Stimulated activated CD4-positive, alpha-beta T cell treated with anti-CD3 and anti-CD28 coated beads, TNF-alpha, amount 100 ng/mL, for 24 hours (primary cell): ENCODE data around the gene FGFRL1.
A peak's percentile ranks its signal among the peaks of the same experiment; 100 is the strongest.
"Not testable (repeated sequence)": the region's sequence is repeated elsewhere in the genome, so short reads cannot be mapped to it uniquely, and the experiment has no call there.

Experiments
- DNase-seq, 3 experiments: peaks; one replicate each; pipeline ENCODE4 v3.0.0-alpha.2; 2020; ENCODE audit warnings: low read depth in 3 of 3

FGFRL1 gene

DNA sequence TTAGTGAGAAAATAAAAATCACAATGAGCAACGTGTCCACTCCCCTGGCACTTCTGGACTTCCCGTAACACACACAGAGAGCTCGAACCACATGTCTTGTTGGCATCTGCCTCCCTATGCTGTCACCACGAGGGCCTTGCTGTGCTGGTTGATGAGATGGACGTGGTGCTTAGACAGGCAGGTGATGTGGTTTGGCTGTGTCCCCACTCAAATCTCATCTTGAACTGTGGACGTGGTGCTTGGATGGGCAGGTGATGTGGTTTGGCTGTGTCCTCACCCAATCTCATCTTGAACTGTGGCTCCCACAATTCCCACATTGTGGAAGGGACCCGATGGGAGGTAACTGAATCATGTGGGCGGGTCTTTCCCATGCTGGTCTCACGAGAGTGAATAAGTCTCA is 40.0 kb downstream of the FGFRL1 start:
- DNase-seq: no peak

DNA sequence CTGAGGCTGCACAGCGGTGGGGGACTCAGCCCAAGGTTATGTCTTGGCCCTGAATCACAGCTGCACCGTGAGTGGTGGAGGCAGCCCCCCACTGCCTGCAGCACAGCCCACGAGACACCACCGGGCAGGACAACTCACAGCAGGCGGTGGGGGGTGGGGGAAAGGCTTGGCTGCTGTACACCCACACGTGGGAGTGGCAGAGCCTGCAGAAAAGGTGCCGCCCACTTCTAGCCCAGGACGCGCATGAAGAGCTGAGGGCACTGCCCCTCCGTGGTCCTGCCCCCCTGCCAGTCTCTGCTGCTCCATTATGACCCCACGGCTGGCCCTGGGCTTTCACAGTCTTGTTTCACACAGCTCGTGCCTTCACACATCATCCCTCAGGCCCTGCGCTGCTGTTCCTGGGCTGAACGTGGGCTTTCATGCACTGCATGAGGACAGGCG is 40.8 kb downstream of the FGFRL1 start:
- DNase-seq: no peak

DNA sequence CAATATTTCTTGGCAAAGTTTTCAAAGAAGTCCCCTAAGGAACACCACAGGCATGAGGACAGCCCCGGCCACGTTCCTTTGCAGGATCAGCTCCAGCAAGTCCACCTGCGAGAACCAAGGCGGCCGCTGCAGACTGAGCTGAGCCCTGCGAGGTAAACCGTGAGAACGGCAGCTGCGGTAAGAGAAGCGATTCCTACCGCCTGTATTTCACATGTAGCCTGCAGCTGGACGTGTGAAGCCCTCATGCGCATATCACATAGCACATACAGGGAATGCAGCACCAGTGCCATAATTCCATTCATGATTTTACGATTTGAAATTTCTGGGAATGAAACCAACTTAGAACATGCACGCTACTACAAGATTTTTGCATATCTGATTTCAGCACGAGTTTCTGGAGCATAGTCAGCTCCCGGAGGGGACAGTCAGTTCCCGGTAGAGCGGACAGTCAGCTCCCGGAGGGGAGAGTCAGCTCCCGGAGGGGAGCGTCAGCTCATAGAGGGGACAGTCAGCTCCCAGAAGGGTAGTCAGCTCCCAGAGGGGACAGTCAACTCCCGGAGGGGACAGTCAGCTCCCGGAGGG is 41.7 kb downstream of the FGFRL1 start:
- DNase-seq: no peak

DNA sequence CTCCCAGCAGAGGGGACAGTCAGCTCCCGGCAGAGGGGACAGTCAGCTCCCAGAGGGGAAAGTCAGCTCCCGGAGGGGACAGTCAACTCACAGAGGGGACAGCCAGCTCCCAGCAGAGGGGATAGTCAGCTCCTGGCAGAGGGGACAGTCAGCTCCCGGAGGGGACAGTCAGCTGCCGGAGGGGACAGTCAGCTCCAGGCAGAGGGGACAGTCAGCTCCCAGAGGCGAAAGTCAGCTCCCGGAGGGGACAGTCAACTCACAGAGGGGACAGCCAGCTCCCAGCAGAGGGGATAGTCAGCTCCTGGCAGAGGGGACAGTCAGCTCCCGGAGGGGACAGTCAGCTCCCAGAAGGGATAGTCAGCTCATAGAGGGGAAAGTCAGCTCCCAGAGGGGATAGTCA is 42.5 kb downstream of the FGFRL1 start:
- not testable (repeated sequence) for DNase-seq

DNA sequence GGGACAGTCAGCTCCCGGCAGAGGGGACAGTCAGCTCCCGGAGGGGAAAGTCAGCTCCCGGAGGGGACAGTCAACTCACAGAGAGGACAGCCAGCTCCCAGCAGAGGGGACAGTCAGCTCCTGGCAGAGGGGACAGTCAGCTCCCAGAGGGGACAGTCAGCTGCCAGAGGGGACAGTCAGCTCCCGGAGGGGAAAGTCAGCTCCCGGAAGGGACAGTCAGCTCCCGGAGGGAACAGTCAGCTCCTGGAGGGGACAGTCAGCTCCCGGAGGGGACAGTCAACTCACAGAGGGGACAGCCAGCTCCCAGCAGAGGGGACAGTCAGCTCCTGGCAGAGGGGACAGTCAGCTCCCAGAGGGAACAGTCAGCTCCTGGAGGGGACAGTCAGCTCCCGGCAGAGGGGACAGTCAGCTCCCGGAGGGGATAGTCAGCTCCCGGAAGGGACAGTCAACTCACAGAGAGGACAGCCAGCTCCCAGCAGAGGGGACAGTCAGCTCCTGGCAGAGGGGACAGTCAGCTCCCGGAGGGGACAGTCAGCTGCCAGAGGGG is 43.3 kb downstream of the FGFRL1 start:
- not testable (repeated sequence) for DNase-seq

DNA sequence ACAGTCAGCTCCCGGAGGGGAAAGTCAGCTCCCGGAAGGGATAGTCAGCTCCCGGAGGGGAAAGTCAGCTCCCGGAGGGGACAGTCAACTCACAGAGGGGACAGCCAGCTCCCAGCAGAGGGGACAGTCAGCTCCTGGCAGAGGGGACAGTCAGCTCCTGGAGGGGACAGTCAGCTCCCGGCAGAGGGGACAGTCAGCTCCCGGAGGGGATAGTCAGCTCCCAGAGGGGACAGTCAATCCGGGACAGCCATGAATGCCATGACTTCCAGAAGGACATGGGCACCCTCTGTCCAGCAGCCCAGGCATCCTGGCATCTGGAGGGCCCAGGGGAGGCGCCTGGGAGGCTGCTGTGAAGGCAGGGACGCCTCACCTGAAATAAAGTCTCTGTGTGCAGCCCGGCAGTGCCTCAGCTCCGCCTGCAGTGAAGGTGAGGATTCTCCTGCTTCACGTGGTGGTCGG is 43.8 kb downstream of the FGFRL1 start:
- not testable (repeated sequence) for DNase-seq

DNA sequence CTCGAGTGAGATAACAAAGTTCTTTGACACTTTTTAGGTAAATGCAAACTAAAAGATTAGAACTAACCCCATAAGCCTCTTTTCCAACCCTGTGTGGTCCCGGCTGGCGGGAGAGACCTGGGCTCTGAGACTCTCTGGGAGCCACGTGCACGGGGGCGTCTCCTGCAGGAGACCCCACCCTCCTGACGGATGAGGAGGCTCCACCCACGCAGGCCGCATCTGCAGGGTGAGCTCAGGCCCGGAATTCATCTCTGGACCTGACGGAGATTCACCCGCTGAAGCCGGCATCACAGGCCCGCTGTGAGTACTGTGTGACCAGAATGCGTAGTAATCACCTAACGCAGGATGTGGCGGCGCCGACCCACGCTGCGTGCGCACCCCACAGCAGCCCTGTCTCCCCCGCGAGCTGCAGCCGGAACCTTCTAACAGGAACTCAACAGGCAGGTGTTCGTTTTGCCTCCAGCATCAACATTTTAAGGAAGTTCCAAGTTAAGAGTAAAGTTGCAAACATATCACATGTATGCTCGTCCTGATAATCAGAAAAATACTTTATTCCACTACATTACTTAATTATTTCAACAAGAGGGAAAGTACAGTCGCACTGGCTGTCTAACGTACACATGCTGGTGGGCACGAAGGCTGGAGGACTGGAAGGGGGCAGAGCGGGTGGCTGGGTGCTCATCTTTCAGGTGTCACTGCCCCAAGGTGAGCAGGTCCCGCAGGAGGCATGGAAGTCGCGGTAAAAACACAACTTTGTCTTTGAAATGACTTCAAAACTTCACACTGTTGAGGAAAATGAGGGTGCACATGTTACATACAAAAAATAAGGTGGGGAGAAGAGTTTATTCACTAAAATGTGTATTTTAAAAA is 44.5 kb downstream of the FGFRL1 start:
- DNase-seq: peak; percentile 55 to 75 (median 56)

DNA sequence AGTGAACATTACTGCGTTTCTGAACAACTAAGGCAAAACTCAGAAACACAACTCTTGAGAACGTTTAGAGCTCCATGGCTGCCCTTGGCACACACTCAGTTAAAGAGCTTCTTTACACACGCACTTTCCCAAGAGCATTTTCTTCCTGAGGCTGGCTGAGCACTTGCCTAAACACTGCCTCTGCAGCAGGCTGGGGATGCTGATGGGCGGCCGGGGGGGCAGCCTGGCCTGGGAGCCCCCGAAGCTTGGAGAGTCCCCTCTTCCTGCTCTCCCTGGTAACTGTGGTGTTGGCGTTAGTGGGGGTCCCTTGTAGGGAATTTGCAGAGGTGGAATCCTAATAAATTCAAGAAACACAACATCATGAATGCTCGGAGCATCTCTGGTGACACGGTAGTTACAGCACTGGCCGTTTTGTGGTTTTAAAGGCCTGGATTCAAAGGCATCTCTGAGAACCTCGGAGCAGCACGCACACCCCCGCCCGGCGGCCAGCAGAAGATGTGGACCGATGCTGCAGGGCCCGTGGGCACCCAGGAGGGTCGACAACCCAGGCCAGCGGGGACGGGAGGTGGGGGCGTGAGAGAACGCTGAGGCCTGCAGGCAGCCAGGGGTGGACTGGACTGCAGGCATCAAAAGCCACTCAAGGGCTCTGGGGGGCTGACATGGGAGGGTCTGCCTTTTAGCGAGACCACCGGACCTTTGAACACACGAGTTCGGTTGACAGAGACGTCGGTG is 45.4 kb downstream of the FGFRL1 start:
- no peak for DNase-seq

DNA sequence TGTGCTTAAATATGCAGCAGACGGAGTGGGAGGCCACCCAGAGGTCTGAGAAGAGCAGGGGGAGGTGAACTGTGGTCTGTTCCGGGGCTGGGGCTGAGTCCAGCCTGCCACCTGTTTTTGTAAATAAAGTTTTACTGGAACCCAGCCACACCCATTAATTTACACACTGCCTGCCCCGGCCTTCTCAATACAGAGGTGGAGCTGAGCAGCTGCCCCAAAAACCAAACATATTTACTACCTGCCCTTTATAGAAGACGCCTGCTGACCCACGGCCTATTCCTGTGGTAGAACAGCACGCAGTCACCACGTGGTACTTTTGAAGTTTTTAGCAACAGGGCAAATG is 45.9 kb downstream of the FGFRL1 start:
- no peak for DNase-seq

DNA sequence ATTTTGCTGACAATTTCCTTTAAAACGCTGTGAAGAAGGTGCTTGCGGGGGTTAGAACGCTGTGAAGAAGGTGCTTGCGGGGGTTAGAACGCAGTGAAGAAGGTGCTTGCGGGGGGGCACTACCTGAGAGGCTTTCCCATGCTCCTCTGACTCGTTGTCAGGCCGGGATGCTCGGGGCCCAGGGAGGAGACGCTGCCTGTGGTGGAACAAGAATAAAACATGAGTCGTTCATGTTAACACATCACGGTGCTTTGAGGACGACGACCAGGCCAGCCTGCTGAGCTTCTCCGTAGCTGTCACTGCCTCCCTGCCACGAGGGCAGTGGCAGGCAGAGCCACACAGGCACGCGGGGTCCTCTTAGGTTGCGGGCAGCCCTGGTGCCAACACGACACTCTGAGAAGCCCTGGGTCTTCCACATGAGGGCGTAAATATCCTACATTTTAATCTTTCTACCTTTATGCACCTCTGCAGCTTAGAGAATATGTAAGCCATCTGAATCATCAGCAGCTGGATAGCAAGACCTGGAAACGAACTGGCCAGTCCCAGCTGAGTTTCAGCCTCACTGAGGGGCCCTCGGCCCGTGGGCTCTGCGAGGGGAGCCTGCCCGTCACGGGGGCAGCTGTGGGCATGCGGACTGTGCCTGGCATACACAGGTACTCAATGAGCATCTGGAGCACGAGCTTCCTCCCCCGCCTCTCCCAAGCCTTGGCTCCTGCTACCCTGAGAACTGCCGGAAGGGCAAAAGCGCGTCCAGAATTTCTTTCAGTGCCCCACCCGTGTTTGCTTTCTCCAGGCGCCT is 47.0 kb downstream of the FGFRL1 start:
- no peak for DNase-seq

DNA sequence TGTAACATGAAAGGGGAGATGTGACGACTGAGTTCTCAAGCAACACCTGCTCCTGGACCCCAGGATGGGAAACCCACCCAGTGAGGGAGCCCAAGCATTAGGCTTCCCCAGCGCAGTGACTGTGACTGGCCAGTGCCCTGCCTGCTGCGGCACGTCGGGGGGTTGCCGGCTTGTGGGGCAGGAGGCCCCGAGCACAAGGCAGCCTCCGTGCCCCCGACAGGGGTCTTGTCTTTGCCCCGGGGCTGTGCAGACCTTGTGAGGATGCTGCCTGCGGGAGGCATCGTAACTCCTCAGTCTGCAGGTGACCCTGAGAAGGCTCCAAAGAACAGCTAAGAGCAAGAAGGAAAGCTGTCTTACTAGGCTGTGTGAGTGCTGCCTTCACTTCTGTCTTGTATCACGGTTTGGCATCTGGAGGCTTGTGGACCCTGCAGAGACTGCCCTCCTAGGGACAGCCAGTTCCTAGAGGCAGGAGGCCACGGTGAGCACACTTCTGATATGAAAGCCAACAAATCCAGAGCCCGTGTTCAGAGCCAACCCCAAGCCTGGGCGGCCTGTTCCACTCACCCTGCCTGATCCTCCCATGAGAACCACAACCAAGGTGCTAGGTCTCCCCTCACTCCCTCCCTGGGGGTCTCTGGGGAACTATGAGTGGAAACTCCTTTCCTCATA is 47.7 kb downstream of the FGFRL1 start:
- no peak for DNase-seq

DNA sequence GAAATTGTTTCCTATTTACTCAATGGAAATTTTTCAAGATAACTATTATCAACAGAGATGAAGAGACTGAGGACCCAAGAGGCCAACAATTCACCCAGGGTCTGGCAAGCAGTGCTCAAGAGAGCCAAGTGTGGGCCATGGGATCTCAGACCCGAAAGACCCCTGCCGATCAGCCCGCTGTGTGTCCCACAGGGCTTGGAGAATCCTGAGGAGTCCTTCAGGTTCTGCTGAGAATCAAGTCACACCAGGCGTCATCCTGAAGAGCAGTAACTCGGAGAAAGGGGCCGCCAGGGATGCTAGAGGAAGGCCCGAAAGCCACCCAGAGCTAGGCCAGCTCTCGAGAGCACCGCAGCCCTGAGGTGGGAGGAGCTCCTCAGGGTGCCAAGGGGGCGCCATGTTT is 48.7 kb downstream of the FGFRL1 start:
- DNase-seq: no peak

DNA sequence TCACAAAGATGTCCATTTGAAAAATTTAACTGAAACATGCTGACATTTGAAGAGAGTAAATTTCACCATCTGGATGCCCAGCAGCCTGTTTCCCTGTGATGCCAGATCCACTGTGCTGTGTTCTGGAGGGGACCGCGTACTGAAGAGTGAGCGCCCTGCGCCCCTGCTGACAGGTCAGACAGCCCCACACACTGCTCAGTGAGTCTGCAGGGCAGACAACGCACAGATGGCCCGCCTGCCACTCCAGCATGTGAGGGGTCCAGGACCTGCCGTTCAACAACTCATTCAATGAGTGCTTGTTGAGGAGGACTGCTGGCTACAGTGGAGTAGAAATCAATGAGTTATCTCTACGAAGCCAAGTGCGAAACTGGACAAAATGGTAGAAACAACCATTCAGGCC is 49.2 kb downstream of the FGFRL1 start:
- no peak for DNase-seq

DNA sequence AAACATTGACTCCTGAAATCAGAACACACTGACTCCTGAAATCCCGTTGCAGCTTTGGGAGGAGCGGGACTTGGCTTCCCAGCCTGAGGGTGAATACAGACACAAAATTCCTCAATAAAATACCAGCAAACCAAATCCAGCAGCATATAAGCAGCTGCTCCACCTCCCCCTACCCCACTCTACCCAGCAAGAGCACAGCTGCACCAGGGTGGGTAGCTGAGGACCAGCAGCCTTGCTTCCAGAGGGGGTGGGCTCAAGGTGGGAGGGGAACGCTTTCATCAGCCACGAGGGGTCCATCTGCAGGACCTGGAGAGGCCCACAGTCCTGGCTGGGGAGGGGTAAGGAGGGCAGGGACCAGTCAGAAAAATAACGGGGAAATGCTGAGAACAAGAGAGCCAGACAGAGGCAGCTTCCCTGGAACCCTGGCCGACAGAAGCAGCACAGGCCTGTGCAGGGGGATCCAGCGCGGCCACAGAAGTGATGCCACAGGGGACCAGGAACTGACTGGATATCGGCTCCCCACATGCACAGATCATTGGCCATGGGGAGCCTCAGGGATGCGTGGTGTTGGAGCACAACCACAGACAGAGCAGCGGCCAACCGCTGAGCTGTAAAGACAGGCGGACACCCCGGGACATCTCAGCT is 49.8 kb downstream of the FGFRL1 start:
- DNase-seq: no peak

DNA sequence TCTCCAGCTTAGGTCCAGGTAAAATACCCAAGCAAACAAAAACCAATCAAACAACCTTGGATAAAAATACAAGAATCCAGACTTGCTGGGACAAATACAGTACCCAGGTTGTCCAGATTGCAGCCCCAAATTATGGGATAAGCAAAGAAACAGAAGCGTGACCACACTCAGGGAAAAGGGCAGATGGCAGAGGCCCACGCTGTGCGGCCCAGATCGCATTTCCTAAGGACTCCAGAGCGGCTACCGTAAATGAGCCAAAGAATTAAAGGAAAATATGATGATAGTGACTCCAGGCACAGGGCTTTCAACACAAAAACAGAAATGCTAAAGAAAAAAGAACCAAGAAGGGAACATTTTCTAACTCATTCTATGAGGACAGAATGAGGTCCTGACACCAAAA is 50.3 kb downstream of the FGFRL1 start:
- DNase-seq: no peak

DNA sequence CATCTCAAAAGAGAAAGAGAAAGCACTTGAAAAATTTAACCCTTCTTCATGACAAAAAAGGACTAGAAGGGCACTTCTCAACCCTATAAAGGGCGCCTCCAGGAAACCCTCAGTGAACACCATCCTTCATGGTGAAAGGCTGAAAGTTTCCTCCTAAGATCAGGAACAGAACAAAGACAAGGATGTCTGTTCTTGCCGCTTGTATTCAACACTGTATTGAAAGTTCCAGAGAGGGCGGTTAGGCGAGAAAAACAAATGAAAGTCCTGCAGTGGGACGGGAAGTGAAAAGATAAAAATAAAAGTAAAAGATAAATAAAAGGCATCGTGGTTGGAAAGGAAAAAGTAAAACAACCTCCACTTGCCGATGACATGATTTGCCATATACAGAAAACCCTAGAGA is 51.0 kb downstream of the FGFRL1 start:
- DNase-seq: no peak

DNA sequence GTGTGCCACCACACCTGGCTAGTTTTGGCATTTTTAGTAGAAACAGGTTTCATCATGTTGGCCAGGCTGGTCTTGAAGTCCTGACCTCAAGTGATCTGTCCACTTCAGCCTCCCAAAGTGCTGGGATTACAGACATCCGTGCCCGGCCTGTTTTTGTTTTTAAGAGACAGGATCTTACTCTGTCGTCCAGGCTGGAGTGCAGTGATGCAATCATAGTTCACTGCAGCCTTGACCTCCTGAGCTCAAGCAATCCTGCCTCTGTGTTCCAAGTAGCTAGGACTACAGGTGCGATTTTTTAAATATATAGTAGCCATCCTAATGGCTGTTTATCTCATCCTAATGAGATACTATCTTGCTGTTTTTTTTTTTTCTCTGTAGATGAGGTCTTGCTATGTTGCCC is 54.3 kb downstream of the FGFRL1 start:
- DNase-seq: no peak

DNA sequence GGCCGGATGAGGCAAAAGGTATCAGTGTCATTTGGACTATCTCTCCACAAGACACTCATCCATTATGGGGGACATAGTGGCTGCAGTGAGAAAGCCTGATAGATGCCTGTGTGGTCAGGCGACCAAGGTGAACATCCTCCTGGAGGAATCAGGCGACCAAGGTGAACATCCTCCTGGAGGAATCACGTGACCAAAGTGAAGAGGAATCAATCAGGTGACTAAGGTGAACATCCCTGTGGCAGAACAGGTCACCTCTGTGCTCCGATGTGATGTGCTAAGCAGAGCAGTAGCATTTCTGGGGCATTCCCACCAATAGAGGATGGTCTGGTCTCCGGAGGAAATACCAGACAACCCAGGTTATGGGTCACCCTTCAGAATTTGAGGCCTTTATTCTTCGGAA is 58.0 kb downstream of the FGFRL1 start:
- DNase-seq: no peak

DNA sequence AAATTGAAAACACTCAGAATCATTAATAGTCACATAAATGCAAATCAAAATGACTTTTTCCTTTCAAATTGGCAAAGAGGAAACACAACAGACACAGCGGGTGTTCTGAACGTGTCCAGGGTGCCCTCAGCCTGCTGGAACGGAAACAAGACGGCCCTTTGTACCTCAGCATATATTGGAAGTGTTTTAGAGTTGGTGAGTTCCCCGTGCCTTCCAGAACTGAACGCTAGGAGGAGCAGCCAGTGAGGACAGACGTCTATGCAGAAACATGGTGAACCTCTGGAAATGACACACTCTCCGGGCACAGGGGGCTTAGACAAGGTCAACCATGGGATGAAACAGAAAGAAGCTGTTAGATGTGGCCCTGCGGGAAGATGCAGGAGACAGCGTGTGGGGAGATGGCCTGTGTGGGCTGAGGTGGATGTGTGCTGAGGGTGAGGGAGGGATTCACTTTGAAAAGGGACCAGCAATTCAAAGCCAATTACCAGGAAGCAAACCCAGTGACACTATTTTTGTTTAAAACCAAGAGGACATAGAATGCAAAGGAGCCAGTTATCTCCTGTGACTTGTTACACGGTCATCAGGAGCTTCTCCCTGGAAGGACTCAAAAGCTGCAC is 61.5 kb downstream of the FGFRL1 start:
- DNase-seq: peak; percentile 14 to 39 (median 18)

DNA sequence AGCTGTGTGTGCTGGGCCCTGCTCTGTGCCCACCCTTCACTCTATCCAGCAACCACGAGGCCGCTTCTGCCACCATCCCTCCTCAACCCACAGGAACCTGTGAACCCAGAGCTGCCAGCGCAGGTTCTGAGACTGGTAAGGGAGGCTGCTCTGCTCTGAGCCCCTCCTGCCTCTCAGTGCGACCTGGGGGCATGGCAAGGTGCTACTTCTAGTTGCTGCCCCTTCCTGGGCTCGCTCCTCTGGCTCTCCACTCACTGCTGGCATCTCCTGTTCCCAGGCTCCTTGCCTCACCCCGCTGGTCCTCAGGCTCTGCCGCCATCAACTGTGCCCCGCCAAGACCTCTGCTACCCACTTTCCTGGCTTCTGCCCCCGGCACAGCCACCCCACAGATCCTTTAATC is 62.7 kb downstream of the FGFRL1 start:
- DNase-seq: no peak
